GM12873 (cell line): Measurements from ENCODE around the gene REEP6.

ENCODE experiments used
- TF ChIP-seq, protein P1 (sequence below): IDR thresholded peaks from 2 replicates; pipeline ENCODE4 v1.5.1; 2012; ENCODE audit warnings: low read depth, mild to moderate bottlenecking, moderate library complexity, low read length, control low read depth; ENCODE audit not compliant: insufficient read depth; ENCODE audit errors: missing control alignments

Gene REEP6

DNA sequence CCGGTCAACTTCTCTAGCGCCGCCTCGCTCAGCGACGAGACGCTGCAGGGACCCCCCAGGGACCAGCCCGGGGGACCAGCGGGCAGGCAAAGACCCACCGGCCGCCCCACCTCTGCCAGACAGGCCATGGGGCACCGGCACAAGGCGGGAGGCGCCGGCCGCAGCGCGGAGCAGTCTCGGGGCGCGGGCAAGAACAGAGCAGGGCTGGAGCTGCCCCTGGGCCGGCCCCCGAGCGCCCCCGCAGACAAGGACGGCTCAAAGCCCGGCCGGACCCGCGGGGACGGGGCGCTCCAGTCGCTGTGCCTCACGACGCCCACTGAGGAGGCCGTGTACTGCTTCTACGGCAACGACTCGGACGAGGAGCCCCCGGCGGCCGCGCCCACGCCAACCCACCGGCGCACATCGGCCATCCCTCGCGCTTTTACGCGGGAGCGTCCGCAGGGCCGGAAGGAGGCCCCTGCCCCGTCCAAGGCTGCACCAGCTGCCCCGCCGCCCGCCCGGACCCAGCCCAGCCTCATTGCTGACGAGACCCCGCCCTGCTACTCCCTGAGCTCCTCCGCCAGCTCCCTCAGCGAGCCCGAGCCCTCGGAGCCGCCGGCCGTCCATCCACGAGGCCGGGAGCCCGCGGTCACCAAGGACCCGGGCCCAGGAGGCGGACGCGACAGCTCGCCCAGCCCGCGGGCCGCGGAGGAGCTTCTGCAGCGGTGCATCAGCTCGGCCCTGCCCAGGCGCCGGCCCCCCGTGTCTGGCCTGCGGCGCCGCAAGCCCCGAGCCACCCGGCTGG is 23.3 kb upstream of the REEP6 start:
- TF ChIP-seq, protein P1, sequence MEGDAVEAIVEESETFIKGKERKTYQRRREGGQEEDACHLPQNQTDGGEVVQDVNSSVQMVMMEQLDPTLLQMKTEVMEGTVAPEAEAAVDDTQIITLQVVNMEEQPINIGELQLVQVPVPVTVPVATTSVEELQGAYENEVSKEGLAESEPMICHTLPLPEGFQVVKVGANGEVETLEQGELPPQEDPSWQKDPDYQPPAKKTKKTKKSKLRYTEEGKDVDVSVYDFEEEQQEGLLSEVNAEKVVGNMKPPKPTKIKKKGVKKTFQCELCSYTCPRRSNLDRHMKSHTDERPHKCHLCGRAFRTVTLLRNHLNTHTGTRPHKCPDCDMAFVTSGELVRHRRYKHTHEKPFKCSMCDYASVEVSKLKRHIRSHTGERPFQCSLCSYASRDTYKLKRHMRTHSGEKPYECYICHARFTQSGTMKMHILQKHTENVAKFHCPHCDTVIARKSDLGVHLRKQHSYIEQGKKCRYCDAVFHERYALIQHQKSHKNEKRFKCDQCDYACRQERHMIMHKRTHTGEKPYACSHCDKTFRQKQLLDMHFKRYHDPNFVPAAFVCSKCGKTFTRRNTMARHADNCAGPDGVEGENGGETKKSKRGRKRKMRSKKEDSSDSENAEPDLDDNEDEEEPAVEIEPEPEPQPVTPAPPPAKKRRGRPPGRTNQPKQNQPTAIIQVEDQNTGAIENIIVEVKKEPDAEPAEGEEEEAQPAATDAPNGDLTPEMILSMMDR, result no peak

DNA sequence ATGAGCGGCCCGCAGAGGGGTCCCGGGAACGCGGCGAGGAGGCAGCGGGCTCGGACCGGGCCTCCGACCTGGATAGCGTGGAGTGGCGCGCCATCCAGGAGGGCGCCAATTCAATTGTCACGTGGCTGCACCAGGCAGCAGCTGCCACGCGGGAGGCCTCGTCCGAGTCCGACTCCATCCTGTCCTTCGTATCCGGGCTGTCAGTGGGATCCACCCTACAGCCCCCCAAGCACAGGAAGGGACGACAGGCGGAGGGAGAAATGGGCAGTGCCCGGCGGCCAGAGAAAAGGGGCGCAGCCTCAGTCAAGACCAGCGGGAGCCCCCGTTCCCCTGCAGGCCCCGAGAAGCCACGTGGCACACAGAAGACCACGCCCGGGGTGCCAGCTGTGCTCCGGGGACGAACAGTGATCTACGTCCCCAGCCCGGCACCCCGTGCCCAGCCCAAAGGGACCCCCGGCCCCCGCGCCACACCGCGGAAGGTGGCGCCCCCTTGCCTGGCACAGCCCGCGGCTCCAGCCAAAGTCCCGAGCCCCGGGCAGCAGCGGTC is 22.6 kb upstream of the REEP6 start:
- TF ChIP-seq, protein P1, result no peak

DNA sequence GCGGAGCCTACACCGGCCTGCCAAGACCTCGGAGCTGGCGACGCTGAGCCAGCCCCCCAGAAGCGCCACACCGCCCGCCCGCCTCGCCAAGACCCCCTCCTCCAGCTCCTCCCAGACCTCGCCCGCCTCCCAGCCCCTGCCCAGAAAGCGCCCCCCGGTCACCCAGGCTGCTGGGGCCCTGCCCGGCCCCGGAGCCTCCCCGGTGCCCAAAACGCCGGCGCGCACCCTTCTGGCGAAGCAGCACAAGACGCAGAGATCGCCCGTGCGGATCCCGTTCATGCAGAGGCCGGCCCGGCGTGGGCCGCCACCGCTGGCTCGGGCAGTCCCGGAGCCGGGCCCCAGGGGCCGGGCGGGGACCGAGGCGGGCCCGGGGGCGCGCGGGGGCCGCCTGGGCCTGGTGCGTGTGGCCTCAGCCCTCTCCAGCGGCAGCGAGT is 22.1 kb upstream of the REEP6 start:
- TF ChIP-seq, protein P1, result no peak

- TF ChIP-seq, protein P1, result no peak
Measured at GRCh38 chr19:1469255-1470054, 21.5 kb upstream of the REEP6 start.

GRCh38 chr19:1470055-1470304 is 21.0 kb upstream of the REEP6 start:
- TF ChIP-seq, protein P1, result no peak

GRCh38 chr19:1470305-1471009 is 20.5 kb upstream of the REEP6 start:
- TF ChIP-seq, protein P1, result no peak
